GM21528 (cell line): ENCODE measurements around the gene SNAP47.
"Not testable (repeated sequence)": the region's sequence is repeated elsewhere in the genome, so short reads cannot be mapped to it uniquely, and the experiment has no call there.

Experiments
- ATAC-seq: cut with Tn5 transposase; IDR thresholded peaks from one replicate; pipeline ENCODE4 v1.9.1; 2021; ENCODE audit warnings: mild to moderate bottlenecking, moderate library complexity; ENCODE audit not compliant: unreplicated experiment, low FRiP score

The SNAP47 gene

GRCh38 chr1:227734856-227735538 is at the start of gene SNAP47, which contains the start of gene JMJD4:
Gene SNAP47, plus strand, starts transcription at chr1:227735435. Its CDS starts 12,302 bp downstream, at chr1:227747737.
Gene JMJD4, minus strand, starts transcription at chr1:227735302. Its CDS starts 29 bp downstream, at chr1:227735273.
- peak; percentile 93 for ATAC-seq

DNA sequence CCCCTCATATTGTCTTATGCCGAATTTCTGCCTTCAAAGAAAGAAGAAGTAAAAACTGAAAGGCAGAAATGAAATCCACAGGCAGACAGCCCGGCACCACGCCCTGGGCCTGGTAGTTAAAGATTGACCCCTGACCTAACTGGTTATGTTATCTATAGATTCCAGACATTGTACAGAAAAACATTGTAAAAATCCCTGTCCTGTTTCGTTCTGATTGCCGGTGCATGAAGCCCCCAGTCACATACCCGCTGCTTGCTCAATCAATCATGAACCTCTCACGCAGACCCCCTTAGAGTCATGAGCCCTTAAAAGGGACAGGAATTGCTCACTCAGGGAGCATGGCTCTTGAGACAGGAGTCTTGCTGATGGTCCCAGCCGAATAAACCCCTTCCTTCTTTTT is 49.4 kb upstream of the SNAP47 start:
- ATAC-seq = no peak

GRCh38 chr1:227697321-227697864 is 37.8 kb upstream of the SNAP47 start:
- no peak for ATAC-seq

GRCh38 chr1:227701631-227702030 is 33.6 kb upstream of the SNAP47 start:
- not testable (repeated sequence) for ATAC-seq

DNA sequence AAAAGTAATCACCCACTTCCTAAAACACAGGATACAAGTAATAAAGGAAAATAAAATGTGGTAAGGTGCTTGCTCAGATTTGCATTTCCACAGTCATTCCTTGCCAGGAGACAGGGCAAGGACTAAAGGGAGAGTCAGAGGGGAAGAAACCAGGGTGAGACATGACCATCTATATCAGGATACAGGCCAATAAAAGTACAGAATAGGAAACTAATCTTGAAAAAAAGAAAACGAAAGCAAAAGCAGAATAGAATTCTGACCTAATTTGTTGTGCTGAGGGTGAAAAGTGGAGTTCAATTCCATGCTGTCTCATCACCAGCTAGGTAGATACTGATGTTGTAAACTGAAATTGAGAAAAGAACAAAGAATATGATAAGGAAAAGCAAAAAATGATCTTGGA is 27.4 kb upstream of the SNAP47 start:
- ATAC-seq = no peak

DNA sequence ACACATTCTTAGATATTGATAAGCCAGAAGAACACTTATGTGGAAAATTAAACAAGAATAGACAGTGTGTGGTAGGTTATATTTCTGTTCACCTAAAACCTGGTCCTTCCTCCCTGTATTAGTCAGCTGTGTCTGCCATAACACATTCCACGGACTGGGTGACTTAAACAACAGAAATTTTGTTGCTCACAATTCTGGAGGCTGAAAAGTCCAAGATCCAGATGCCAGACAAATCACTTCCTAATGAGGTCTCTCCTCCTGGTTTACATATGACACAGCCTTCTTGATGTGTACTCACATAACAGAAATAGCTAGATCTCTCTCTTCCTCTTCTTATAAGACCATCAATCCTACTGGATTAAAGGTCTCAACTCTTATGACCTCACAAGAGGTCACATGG is 25.8 kb upstream of the SNAP47 start:
- no peak for ATAC-seq

DNA sequence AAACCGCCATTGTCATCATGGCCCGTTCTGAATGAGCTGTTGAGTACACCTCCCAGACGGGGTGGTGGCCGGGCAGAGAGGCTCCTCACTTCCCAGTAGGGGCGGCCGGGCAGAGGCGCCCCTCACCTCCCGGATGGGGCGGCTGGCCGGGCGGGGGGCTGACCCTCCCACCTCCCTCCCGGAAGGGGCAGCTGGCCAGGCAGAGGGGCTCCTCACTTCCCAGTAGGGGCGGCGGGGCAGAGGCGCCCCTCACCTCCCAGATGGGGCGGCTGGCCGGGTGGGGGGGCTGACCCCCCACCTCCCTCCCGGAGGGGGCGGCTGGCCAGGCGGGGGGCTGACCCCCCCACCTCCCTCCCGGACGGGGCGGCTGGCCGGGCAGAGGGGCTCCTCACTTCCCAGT is 24.8 kb upstream of the SNAP47 start:
- ATAC-seq = not testable (repeated sequence)

DNA sequence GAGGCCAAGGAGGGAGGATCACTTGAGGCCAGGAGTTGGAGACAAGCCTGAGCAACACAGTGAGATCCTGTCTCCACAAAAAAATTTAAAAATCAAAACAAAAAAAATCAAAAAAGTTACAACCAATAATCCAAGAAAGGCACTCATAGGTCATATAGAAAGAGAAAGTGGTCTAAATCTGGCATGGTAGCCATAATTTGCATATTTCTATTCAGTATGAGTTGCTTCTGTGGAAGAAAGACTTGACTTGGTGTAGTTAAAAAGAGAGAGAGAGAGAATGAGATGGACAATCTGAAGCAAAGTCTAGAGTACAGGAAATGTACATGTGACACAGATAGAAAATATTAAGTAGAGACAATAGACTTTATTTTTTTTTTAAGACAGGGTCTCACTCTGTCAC is 22.6 kb upstream of the SNAP47 start:
- no peak for ATAC-seq

GRCh38 chr1:227718932-227719331 is 16.3 kb upstream of the SNAP47 start:
- ATAC-seq = no peak

- ATAC-seq = no peak
Measured at GRCh38 chr1:227723474-227723873, 11.8 kb upstream of the SNAP47 start.

- ATAC-seq = no peak
Measured at GRCh38 chr1:227725046-227725445, 10.2 kb upstream of the SNAP47 start.

- no peak for ATAC-seq
Measured at GRCh38 chr1:227726318-227726717, 8.9 kb upstream of the SNAP47 start.

DNA sequence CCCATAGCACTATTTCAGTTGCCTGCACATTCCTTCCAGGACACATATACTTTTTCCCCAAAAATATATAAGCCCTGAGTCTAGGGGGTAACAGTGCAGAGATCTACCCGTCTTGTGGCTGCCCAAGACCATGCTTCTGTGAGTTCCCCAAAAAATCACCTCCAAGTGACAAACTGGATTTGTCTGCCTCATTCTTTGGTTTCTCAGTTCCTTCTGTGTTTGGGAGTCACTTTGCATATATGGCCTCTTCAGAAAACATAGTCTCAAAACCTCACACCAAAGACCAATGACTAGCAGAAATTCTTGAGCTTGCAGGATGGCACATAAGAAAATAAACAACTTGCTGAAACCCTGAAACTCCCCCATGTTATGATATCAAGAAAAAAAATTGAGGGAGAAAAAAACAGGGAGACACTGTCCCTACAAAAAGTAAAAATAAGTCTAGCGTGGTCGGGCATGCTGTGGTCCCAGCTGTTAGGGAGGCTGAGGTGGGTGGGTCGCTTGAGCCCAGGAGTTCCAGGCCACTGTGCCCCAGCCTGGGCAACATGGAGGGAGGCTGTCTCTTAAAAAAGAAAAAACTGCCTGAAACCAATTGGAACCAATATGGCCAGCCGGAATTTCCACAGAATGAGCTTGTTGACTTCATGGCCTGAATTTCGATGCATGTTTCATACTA is 8.2 kb upstream of the SNAP47 start:
- ATAC-seq = no peak

GRCh38 chr1:227728059-227728891 is 7.0 kb upstream of the SNAP47 start:
- ATAC-seq = no peak

DNA sequence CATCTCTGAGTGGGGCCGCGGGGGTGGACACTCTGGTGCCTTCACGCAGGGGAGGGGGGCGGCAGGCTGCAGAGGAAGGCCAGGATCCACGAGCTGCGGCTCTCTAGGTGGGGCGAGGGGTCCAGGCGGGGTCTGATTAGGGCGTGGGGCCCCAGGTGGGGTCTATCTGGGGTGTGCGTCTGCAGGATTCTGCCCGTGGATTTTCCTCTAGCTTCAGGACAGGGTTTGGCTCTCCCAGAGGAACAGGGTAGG is 6.4 kb upstream of the SNAP47 start:
- ATAC-seq = no peak

DNA sequence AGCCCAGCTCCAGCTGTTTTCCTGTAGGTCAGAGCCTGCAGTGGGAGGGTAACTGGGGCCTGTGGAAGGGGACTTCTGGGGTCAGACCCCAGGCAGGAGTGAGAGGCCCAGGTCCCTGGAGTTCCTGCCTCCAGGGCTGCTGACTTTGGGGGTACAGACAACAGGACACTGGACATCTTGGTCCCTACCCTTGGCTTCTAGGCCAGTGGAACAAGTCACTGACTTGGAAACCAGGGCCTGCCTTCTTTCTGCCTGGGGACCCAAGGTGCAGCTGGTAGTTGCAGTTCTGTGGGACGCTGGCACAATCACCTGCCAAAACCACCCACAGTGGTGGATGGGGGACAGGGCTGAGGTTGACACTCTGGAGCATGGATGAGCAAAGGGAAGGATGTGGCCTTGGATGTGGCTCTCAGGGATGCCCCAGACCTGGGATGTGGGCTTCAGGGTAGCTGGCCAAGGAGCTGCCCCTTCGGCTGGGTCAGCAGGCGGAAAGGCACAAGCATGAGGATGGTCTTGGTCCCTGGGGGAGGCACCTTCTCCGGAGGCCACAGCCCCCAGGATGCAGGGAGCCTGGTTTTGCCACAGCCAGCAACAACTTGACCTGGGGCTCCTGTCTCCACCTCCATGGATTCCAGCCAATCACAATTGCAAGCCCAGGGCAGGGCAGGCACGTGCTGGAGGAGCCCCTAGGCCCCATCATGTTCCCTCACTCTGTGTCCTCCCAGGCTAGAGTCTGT is 5.9 kb upstream of the SNAP47 start:
- no peak for ATAC-seq

DNA sequence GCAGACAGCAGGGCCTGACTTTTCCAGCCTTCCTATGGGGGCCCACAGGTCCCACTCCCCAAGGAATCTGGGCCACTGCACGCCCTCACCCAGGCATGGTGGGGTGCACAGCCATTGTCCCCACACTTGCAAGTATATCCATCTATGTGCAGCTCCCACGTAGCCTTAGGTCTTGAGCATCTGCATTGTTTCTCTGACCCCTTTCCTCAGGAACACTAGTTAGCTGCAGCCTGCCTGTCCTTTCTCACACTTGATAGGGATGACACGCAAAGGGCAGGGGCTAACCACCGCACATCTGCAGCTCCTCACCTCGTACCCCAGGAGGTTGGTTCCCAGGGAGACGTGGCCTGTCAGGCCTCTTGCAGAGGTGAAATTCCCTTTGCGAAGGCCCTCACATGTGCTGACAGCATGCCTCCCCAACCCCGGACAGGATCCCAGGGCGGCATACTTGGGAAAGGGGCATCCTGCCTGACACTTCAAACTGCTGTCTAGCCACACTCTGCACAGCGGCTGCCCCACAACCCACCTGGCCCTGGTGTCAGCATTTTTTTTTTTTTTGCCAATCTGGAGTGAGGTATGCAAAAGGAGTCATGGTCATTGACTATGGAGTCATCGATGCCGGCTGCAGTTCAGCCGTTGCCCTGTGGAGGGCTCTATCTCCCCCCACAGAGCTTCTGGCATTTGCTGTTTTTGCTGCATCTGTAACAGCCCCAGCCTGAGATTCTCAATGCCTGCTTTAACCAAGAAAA is 5.2 kb upstream of the SNAP47 start:
- no peak for ATAC-seq

GRCh38 chr1:227730630-227731151 is 4.5 kb upstream of the SNAP47 start:
- ATAC-seq = no peak

- ATAC-seq = no peak
Measured at GRCh38 chr1:227731241-227731677, 4.0 kb upstream of the SNAP47 start.
